PC-9 (cell line): ENCODE data around the gene GATD1. TPM values are rescaled to one million over a fixed set of nuclear protein-coding genes. Genes with fewer than 3 reads are reported as not detected.

Experiments used
- BruUV-seq: library from RNA; stranded (reverse); fragments of 400-500 nt; replicated peaks from 2 replicates; lab custom pipeline; 2021; lab: Mats Ljungman, UMichigan
- CTCF ChIA-PET: fragments of 300-600 bp; sonication (Branson Sonifier 250); formaldehyde crosslinking; loops from one replicate; lab custom pipeline; 2022; ENCODE audit warnings: antibody characterized with exemption; lab: Charles Lee
- POLR2A ChIA-PET: fragments of 300-600 bp; sonication (Branson Sonifier 250); formaldehyde crosslinking; loops from one replicate; lab custom pipeline; 2022; ENCODE audit warnings: antibody characterized with exemption; ENCODE audit not compliant: unreplicated experiment; lab: Charles Lee
- DNase-seq, 2 experiments: peaks; one replicate each; pipeline versions ENCODE4 v3.0.0 to v3.0.0-alpha.2; 2015 to 2022; ENCODE audit warnings: mixed read lengths in 1 of 2
- H2AFZ ChIP-seq: fragments of 200-600 bp; sonication (generic); 2 replicates; pipeline ENCODE4 v1.8.1; 2017; ENCODE audit warnings: antibody characterized with exemption
- H3F3A ChIP-seq: fragments of 200-600 bp; sonication (generic); 2 replicates; pipeline ENCODE4 v1.8.1; 2017; ENCODE audit warnings: antibody characterized with exemption, mild to moderate bottlenecking, low read depth; ENCODE audit not compliant: insufficient read depth
- H3K27ac ChIP-seq: fragments of 200-600 bp; sonication (generic); 2 replicates; pipeline ENCODE4 v1.6.1; 2016; ENCODE audit warnings: mixed run types
- H3K27me3 ChIP-seq: fragments of 200-600 bp; sonication (generic); 2 replicates; pipeline ENCODE4 v1.6.1; 2016; ENCODE audit warnings: low read depth, mixed run types; ENCODE audit not compliant: insufficient read depth
- H3K36me3 ChIP-seq: fragments of 200-600 bp; sonication (generic); 2 replicates; pipeline ENCODE4 v1.6.1; 2016; ENCODE audit warnings: low read depth, mixed run types
- H3K4me1 ChIP-seq: fragments of 200-600 bp; sonication (generic); replicated peaks from 2 replicates; pipeline ENCODE4 v1.6.1; 2016; ENCODE audit warnings: mixed run types; ENCODE audit not compliant: insufficient read depth
- H3K4me2 ChIP-seq: fragments of 200-600 bp; sonication (generic); 2 replicates; pipeline ENCODE4 v1.6.1; 2017; ENCODE audit warnings: mixed run types
- H3K4me3 ChIP-seq: fragments of 200-600 bp; sonication (generic); 2 replicates; pipeline ENCODE4 v1.6.1; 2016; ENCODE audit warnings: mixed run types
- H3K79me2 ChIP-seq: fragments of 200-600 bp; sonication (generic); 2 replicates; pipeline ENCODE4 v1.6.1; 2017; ENCODE audit warnings: low read depth, mixed run types
- H3K9me2 ChIP-seq: fragments of 200-600 bp; sonication (generic); 2 replicates; pipeline ENCODE4 v1.8.1; 2017; ENCODE audit warnings: mild to moderate bottlenecking; ENCODE audit not compliant: insufficient read depth
- H3K9me3 ChIP-seq: fragments of 200-600 bp; sonication (generic); 2 replicates; pipeline ENCODE4 v1.8.1; 2016; ENCODE audit warnings: low read depth; ENCODE audit not compliant: insufficient read depth
- H4K20me1 ChIP-seq: fragments of 200-600 bp; sonication (generic); 2 replicates; pipeline ENCODE4 v1.8.1; 2017; ENCODE audit not compliant: insufficient read depth
- CTCF ChIP-seq: fragments of 200-600 bp; sonication (generic); conservative IDR thresholded peaks from 2 replicates; pipeline ENCODE4 v1.6.1; 2017; ENCODE audit warnings: mixed run types, antibody characterized with exemption, mild to moderate bottlenecking, moderate library complexity
- EZH2 ChIP-seq: fragments of 200-600 bp; sonication (generic); IDR thresholded peaks from 2 replicates; pipeline ENCODE4 v1.8.0; 2017; ENCODE audit warnings: antibody characterized with exemption, low read depth
- intact Hi-C: fragments of 100-400 bp; cut with micrococcal nuclease; formaldehyde crosslinking; loops from one replicate; pipeline ENCODE4 v1.10.0; 2022; ENCODE audit not compliant: unreplicated experiment
- total RNA-seq: library from RNA; stranded (reverse); gene quantifications from 2 replicates; pipeline ENCODE4 v1.2.3, GENCODE V29; 2021

GATD1 gene
- total RNA-seq, 1 experiment from 2014 or later: 52.7 TPM

DNA sequence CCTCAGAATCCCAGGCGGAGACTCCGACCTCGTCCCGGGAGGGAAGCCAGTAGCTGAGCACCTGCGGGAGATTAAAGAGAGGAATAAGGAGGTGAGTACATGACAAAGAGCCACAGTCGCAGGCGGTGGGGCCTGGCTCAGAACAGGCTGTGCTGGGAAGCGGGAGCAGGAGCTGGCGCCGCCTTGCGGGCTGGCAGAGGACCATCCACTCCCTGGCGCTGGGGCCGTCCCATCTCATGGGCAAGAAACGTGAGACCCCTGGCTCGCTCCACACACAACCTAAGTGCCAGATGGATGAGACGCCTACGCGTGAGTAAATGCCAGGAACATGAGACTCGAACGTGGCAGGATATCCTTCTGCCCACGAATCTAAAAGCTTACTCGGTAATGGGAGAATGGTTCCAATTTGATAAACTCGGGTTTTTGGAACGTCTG lies 6.3 kb upstream of the GATD1 start:
- H3K4me3 ChIP-seq: no peak overlapping the region
- H3K27me3 ChIP-seq: no peaks in the 10 kb centered on the region
- H3F3A ChIP-seq: no peaks in the 10 kb centered on the region
- H2AFZ ChIP-seq: no peak overlapping the region
- no peaks in the 10 kb centered on the region for H4K20me1 ChIP-seq
- H3K4me2 ChIP-seq: no peak overlapping the region
- H3K9me3 ChIP-seq: no peaks in the 10 kb centered on the region
- POLR2A ChIA-PET: no interaction called here
- no peaks in the 10 kb centered on the region for H3K9me2 ChIP-seq
- no peaks in the 10 kb centered on the region for H3K4me1 ChIP-seq
- BruUV-seq: no TSS peak
- CTCF ChIA-PET: no interaction called here
- intact Hi-C loops: no loop called here
- no peaks in the 10 kb centered on the region for H3K36me3 ChIP-seq
- H3K79me2 ChIP-seq: no peaks in the 10 kb centered on the region
- H3K27ac ChIP-seq: no peak overlapping the region
- DNase-seq: no peak
- TF ChIP-seq EZH2: no peak
- TF ChIP-seq CTCF: no peak

DNA sequence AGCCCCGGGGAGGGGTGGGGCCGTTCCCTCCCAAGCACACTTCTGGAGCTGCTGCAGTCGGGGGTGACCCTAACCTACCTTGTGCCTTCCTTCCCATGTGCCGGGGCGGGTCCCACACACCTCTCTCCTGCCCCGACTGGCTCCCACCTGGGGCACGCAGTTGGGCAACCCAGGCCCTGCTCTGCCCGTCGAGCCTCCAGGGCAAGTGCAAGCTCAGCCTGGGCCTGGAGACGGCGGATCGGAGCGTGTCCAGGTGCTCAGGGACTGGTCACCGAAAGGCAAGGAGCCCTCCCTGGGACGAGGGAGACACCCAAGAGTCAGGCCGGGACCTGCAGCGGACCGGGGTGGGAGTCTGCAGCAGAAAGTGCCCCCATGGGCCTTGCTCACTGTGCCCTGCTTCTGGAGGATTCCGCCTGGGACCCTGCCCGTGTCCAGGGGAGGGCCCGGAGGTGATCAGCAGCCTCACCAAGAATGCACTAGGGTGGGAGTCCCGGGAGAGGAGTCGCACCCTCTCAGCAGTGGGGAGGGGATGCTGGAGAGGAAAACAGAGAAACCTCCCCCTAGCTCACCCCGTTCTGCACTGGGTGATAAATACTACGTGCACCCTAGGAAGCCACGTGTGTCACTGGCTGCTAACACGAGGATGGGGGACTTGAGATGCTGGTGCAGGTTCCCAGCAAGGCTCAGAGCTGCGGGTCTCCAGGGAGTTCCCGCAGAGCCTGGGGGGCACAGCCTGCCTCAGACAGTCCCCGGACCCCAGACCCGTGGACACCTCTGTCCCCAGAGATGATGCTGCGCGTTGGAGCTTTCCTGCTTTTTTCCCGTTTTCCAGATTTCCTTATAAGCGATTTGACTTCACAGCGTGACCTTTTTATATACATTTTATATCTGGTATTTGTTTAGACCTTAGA lies 5.2 kb upstream of the GATD1 start:
- TF ChIP-seq EZH2 (no peak), CTCF (no peak)
- no peaks in the 10 kb centered on the region for H3F3A ChIP-seq
- H3K27ac ChIP-seq: no peak overlapping the region
- no peak overlapping the region for H3K4me2 ChIP-seq
- no peaks in the 10 kb centered on the region for H3K4me1 ChIP-seq
- DNase-seq: no peak
- H3K36me3 ChIP-seq: no peaks in the 10 kb centered on the region
- ChIA-PET POLR2A (interaction anchor here (0.7 kb wide), 1 partner anchor 8 kb away, joined by 16 read pairs; no protein-coding TSS in a partner anchor), CTCF (no interaction called here)
- no peaks in the 10 kb centered on the region for H3K9me3 ChIP-seq
- no peaks in the 10 kb centered on the region for H3K27me3 ChIP-seq
- no peak overlapping the region for H3K4me3 ChIP-seq
- H4K20me1 ChIP-seq: no peaks in the 10 kb centered on the region
- intact Hi-C loops: no loop called here
- peaks cover 9% of the 10 kb centered on the region; the same call in 1 of the 2 replicates for H3K79me2 ChIP-seq
- BruUV-seq: no TSS peak
- no peaks in the 10 kb centered on the region for H3K9me2 ChIP-seq
- no peak overlapping the region for H2AFZ ChIP-seq

- DNase-seq: no peak
- Histone ChIP-seq H3K9me3 (no peaks in the 10 kb centered on the region), H3K9me2 (no peaks in the 10 kb centered on the region), H3K27me3 (no peaks in the 10 kb centered on the region), H3K27ac (no peak overlapping the region), H3K4me1 (peaks cover 7% of the 10 kb centered on the region), H2AFZ (no peak overlapping the region), H3K36me3 (no peaks in the 10 kb centered on the region), H3K4me2 (no peak overlapping the region), H3F3A (no peaks in the 10 kb centered on the region; the same call in 1 of the 2 replicates), H3K4me3 (no peak overlapping the region), H4K20me1 (peaks cover under 1% of the 10 kb centered on the region; the same call in 1 of the 2 replicates), H3K79me2 (peaks cover 28% of the 10 kb centered on the region)
- ChIA-PET POLR2A (no interaction called here), CTCF (no interaction called here)
- BruUV-seq: no TSS peak
- intact Hi-C loops: no loop called here
- TF ChIP-seq EZH2 (no peak), CTCF (no peak)
Measured at GRCh38 chr11:779955-780532, 2.8 kb upstream of the GATD1 start.
